ENCODE measurements around the gene USP17L20. TPM values are rescaled to one million over a fixed set of nuclear protein-coding genes. Genes with fewer than 3 reads are reported as not detected.
"Not testable (repeated sequence)": the region's sequence is repeated elsewhere in the genome, so short reads cannot be mapped to it uniquely, and the experiment has no call there.

Gene USP17L20
- total RNA-seq, 6 donors from 2014 or later: not detected

DNA sequence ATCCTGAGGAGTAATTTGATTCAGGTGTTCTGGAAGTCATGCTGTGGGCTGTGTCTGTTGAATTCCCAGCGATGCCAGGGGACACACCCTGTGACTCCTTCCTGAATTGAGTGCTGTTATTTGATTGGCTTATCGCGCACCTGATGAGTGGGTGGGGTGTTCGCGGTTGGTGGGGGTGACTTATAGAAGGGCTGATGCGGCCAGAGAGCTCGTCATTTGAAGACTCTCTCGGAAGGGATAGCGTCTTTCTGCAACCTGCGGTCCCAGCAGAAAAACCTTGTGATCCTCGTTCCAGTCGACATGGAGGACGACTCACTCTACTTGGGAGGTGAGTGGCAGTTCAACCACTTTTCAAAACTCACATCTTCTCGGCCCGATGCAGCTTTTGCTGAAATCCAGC, 9.4 kb downstream of the USP17L20 start, which contains the start of gene USP17L22:
TSS of gene USP17L22 (plus strand) at position 301 of the 400 bp plus-strand sequence. CDS start at position 301, 0 bp downstream.
- H3K9me3 ChIP-seq; ATAC-seq (ENCODE audit: low FRiP score in 2 of 2); DNase-seq; H3K4me1 ChIP-seq; H3K36me3 ChIP-seq; H3K27ac ChIP-seq; H3K4me3 ChIP-seq; H3K27me3 ChIP-seq: not testable (repeated sequence)
- no CpG with 5 or more reads among the region's 15 CpGs for WGBS, 2 donors

GRCh38 chr4:9271719-9272118, 13.8 kb downstream of the USP17L20 start:
- H3K27ac ChIP-seq; H3K4me1 ChIP-seq; H3K9me3 ChIP-seq; H3K4me3 ChIP-seq; H3K27me3 ChIP-seq; ATAC-seq (ENCODE audit: low FRiP score in 2 of 2); H3K36me3 ChIP-seq: not testable (repeated sequence)
- peak; percentile 6 to 59 for DNase-seq
- 88 to 90% methylated on average over 8 of the region's 10 CpGs for WGBS, 2 donors

Other genes with a start within 250 kb of the USP17L20 start
- gene FAM90A26, start 87.7 kb upstream of the USP17L20 start, total RNA-seq: not detected
- not detected for gene USP17L10, start 47.5 kb upstream of the USP17L20 start, total RNA-seq
- gene USP17L11, start 42.7 kb upstream of the USP17L20 start, total RNA-seq: not detected
- not detected for gene USP17L12, start 38.0 kb upstream of the USP17L20 start, total RNA-seq
- gene USP17L13, start 33.2 kb upstream of the USP17L20 start, total RNA-seq: not detected
- gene USP17L15, start 23.7 kb upstream of the USP17L20 start, total RNA-seq: not detected
- not detected for gene USP17L17, start 14.2 kb upstream of the USP17L20 start, total RNA-seq
- not detected for gene USP17L18, start 9.5 kb upstream of the USP17L20 start, total RNA-seq
- not detected for gene USP17L19, start 4.7 kb upstream of the USP17L20 start, total RNA-seq
- gene USP17L21, start 4.7 kb downstream of the USP17L20 start, total RNA-seq: not detected
- not detected for gene USP17L22, start 9.5 kb downstream of the USP17L20 start, total RNA-seq
- gene USP17L24, start 67.0 kb downstream of the USP17L20 start, total RNA-seq: not detected
- not detected for gene USP17L25, start 71.8 kb downstream of the USP17L20 start, total RNA-seq
- not detected for gene USP17L26, start 76.5 kb downstream of the USP17L20 start, total RNA-seq
- gene USP17L5, start 81.3 kb downstream of the USP17L20 start, total RNA-seq: not detected
- gene USP17L27, start 86.0 kb downstream of the USP17L20 start, total RNA-seq: not detected
- not detected for gene USP17L28, start 90.8 kb downstream of the USP17L20 start, total RNA-seq
- gene USP17L29, start 95.5 kb downstream of the USP17L20 start, total RNA-seq: not detected
- not detected for gene USP17L30, start 105.0 kb downstream of the USP17L20 start, total RNA-seq
- not detected for gene DEFB131A, start 186.3 kb downstream of the USP17L20 start, total RNA-seq

Measured in upper lobe of left lung (tissue), 6 donors.